ENCODE data around the gene RCC2.
A peak's percentile ranks its signal among the peaks of the same experiment; 100 is the strongest.

RCC2 gene

DNA sequence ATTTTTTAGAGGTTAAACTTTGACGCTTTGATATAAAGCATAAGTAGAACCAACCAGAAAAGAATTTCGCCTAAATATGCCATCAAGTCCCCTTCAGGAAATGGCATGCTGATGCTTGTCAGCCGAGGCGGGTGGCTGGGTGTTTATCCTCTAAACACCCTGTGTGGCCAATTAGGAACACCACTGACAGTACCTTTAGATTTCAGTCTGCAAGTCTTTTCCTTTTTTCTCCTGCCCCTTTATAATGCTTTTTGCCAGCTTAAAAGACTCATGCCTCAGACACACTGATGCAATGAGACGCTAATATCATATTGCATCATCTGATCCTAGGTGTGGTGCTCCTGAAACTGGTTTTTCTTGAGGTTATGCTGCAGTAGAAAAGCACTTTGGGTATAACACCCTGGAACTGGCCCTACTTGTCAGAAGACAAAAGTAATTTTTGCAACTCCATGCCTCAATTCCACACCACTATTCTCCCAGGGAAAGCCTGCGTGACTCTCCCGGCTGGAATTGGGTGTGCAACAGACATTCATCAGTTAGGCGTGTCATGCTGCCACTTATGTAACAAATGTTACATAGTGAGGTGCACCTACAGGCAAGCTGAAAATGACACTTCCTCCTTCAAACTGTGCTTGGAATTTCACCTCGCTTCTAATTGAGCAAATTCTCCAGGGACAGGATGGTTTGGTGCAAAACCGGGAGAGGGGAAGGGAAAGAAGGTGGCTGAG is 2.0 kb upstream of the RCC2 start:
- H3K4me3 ChIP-seq (ENCODE audit: low read length) = no peak overlapping the region
- TF ChIP-seq, protein P1, sequence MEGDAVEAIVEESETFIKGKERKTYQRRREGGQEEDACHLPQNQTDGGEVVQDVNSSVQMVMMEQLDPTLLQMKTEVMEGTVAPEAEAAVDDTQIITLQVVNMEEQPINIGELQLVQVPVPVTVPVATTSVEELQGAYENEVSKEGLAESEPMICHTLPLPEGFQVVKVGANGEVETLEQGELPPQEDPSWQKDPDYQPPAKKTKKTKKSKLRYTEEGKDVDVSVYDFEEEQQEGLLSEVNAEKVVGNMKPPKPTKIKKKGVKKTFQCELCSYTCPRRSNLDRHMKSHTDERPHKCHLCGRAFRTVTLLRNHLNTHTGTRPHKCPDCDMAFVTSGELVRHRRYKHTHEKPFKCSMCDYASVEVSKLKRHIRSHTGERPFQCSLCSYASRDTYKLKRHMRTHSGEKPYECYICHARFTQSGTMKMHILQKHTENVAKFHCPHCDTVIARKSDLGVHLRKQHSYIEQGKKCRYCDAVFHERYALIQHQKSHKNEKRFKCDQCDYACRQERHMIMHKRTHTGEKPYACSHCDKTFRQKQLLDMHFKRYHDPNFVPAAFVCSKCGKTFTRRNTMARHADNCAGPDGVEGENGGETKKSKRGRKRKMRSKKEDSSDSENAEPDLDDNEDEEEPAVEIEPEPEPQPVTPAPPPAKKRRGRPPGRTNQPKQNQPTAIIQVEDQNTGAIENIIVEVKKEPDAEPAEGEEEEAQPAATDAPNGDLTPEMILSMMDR (conservative IDR thresholded peaks at IDR 0.05; ENCODE audit: low read length) = no peak
- DNase-seq (ENCODE audit: low read depth) = peak; percentile 68

DNA sequence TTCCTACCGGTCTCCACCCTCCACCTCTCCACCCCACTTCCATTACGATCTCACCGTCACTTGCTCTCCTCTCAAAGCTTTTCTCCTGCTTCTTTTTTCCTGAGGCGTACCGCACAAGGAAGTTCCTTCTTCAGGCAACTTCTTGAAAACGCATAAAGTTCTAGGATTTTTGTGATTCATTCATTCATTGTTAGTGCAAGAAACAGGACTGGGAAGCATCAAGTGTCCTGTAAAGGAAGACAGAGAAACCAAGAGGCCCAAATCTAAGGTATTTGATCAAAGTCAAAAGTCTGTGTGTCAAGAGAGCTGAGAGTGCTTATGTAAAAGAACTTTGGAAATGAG is 1.3 kb upstream of the RCC2 start:
- TF ChIP-seq, protein P1 (conservative IDR thresholded peaks at IDR 0.05; ENCODE audit: low read length) = no peak
- peak overlapping the region; percentile 67 for H3K4me3 ChIP-seq (ENCODE audit: low read length)
- DNase-seq (ENCODE audit: low read depth) = no peak

DNA sequence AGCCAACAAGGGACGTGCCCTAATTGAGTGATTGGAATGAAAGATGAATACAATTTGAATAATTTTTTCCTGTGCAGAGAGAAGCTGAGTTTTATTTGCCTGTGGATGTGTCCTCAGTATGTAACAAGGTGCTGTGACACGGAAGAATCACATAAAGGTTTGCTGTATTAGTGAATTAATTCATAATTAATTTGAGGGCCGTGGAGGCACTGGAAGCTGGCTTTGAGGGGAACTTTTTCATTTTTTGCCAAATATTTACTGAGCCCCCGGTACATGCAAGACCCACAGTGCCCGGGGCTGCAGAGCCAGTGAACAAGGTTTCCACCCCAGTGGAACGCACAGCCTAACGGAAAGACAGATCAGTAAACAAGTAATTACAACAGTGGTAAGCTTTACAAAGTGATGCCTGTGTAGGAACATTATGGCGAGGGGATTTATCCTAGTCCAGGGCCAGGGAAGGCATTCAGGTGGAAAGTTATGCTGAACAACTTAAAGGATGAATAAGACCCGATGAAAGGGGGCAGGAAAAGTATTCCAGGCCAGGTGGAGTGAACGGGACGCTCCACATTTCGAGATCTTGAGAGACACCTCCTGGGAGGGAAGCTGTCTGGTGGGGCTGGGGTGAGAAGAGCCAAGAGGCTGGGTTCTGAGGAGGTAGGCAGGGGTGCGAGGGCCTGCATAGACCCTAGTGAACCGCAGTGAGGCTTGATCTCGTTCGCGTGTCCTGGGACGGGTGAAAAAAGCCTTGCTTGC is 773 bp upstream of the RCC2 start:
- peak overlapping the region; percentile 67 for H3K4me3 ChIP-seq (ENCODE audit: low read length)
- no peak for DNase-seq (ENCODE audit: low read depth)
- TF ChIP-seq, protein P1 (conservative IDR thresholded peaks at IDR 0.05; ENCODE audit: low read length) = no peak

DNA sequence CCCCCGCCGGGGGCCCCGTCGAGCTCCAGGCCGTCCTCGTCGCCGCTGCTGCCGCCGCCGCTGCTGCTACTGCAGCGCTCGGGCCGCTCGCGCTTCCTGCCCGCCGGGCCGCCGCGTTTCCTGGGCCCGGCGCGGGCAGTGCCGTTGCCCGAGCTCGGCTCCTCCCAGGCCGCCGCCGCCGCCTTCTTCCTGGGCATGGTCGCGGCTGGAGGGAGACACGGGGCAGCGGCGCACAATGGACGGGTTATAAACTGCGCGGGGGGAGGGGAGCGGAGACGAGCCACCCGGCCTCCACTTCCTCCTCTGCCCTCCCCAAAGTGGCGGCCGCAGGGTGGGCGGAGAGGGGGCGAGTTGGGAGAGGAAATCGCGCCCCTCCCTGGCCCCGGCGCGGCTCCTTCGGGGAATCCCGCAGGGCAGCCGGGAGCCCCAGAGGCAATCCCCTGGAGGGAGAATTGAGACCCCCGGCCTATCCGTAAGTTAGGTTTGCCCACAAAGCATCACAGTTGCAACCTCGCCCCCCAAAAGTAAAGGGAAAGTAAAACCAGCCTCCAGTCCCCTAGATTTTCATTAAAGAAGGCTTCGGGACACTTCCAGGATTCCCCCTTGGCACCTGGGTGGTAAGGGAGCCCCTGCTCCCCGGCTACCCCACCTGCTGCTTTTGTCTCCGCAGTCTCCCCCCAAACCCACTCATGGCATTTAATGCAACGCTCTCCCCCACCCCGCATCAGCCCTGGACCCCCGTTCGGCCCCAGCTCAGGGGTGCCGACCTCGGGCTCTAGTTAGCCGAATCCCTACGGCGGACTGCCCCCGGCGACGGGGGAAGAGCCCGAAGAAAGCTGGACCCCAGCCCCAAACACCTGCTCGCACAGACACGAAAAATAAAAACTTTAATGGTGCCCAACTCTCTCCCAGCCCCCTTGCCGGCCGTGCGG is 893 bp downstream of the RCC2 start:
- TF ChIP-seq, protein P1 (conservative IDR thresholded peaks at IDR 0.05; ENCODE audit: low read length) = no peak
- peak overlapping the region; percentile 81 for H3K4me3 ChIP-seq (ENCODE audit: low read length)
- peak; percentile 52 for DNase-seq (ENCODE audit: low read depth)

DNA sequence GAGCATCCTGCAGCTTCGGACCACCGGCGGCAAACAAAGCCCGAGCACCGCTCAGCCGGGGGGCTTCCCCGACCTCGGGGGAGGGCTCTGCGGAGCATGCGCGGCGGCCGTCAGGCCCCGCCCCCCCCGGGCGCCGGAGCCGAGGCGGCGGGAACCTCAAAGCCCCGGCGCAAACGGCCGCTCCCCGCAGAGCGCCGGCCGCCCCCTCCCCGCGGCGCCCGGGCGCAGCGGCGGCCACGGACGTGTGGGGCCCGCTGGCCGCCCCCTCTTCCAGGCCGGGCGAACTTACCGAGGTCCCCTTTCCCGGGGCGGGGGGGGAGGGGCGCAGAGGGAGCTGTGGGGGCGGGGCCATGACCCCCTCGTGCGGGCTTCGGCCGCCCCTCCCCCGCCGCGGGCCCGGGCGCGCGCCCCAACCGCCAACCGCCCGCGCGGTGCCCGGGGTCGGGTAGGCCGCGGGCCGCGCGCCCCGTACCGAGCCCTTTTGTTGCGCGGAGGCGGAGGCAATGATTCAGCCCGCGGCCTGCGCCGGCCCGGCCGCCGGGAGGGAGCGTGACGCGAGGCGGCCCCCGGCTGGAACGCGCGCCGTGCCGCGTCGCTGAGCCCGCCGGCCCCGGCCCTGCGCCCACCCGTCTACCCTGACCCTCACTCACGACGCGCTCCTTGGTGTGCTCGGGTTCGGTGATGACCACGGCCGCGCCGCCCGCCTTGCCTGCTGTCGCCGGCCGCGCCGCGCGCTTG is 1.7 kb downstream of the RCC2 start:
- TF ChIP-seq, protein P1 (conservative IDR thresholded peaks at IDR 0.05; ENCODE audit: low read length) = no peak
- peak overlapping the region; percentile 81 for H3K4me3 ChIP-seq (ENCODE audit: low read length)
- no peak for DNase-seq (ENCODE audit: low read depth)

DNA sequence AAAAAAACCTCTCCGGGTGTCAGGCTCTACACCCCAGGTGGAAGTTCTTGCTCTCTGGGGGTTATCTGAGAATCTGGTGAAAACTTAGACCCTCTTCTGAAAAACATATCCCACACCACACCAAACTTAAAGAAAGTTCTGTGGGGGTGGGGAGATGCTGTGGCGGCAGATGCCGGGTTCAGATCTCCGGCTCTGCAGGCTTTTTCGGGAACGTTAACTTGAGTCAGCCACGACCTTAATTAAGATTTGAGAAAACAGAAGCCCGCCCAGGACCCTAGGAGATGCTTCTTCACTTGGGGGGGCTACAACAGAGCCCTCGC is 2.3 kb downstream of the RCC2 start:
- DNase-seq (ENCODE audit: low read depth) = no peak
- peak overlapping the region; percentile 81 for H3K4me3 ChIP-seq (ENCODE audit: low read length)
- TF ChIP-seq, protein P1 (conservative IDR thresholded peaks at IDR 0.05; ENCODE audit: low read length) = no peak

Data from AG10803 (cell line).